Endothelial cell of umbilical vein (primary cell): ENCODE measurements around the gene TMEM119. TPM values are rescaled to one million over a fixed set of nuclear protein-coding genes. Genes with fewer than 3 reads are reported as not detected.

Experiments
- BruUV-seq: library from RNA; stranded (reverse); fragments of 400-500 nt; replicated peaks from 2 replicates; lab custom pipeline; 2021; lab: Mats Ljungman, UMichigan
- CTCF ChIA-PET: fragments of 300-600, 350-600 bp; sonication (Branson Sonifier 250); formaldehyde crosslinking; loops from one replicate; lab custom pipeline; 2021; ENCODE audit warnings: antibody characterized with exemption, inconsistent platforms; lab: Charles Lee
- POLR2A ChIA-PET: fragments of 300-600, 350-600 bp; sonication (Branson Sonifier 250); formaldehyde crosslinking; loops from one replicate; lab custom pipeline; 2021; ENCODE audit warnings: antibody characterized with exemption, inconsistent platforms; lab: Charles Lee
- DNase-seq: peaks from one replicate; pipeline ENCODE4 v3.0.0-alpha.2; 2011; ENCODE audit warnings: low read depth, low spot score
- FAIRE-seq: peaks from 2 replicates; lab custom pipeline; 2011; peaks lifted over from hg19 to GRCh38; lab: Jason Lieb, UNC
- H2AFZ ChIP-seq: 2 replicates; pipeline ENCODE4 v1.6.0; 2012; ENCODE audit warnings: low read depth, low read length, control low read depth, inconsistent platforms
- H3K27ac ChIP-seq: 2 replicates; pipeline ENCODE4 v1.5.1; 2011; ENCODE audit warnings: low read depth, mild to moderate bottlenecking, control low read depth, low read length, moderate library complexity; ENCODE audit not compliant: insufficient read depth
- H3K27me3 ChIP-seq, 2 experiments: 2 replicates each; pipeline versions ENCODE4 v1.6.0 to v1.6.1; 2011; ENCODE audit warnings: low read length in 2 of 2, mixed read lengths in 1 of 2; ENCODE audit not compliant: control insufficient read depth in 2 of 2, insufficient read depth in 2 of 2
- H3K36me3 ChIP-seq, 2 experiments: 2 replicates in 1 of 2; 3 replicates in 1 of 2; pipeline ENCODE4 v1.5.1; 2011; ENCODE audit warnings: low read length in 2 of 2, mild to moderate bottlenecking in 1 of 2, moderate library complexity in 1 of 2; ENCODE audit not compliant: control insufficient read depth in 2 of 2, insufficient read depth in 2 of 2; ENCODE audit errors: extremely low read depth in 1 of 2
- H3K4me1 ChIP-seq: 3 replicates; pipeline ENCODE4 v1.5.1; 2011; ENCODE audit warnings: mild to moderate bottlenecking, low read length; ENCODE audit not compliant: control insufficient read depth, insufficient read depth; ENCODE audit errors: extremely low read depth
- H3K4me2 ChIP-seq: 2 replicates; pipeline ENCODE4 v1.6.1; 2011; ENCODE audit warnings: low read length, control low read depth, mixed read lengths; ENCODE audit not compliant: insufficient read depth
- H3K4me3 ChIP-seq, 3 experiments: fragments of 200-600 bp in 1 of 3; sonication (generic), shearing (Covaris generic) in 1 of 3; replicated peaks in 1 of 3; 2 replicates each; pipeline ENCODE4 v1.5.1; 2011 to 2016; ENCODE audit warnings: control low read depth in 3 of 3, low read length in 3 of 3, mild to moderate bottlenecking in 2 of 3, inconsistent platforms in 1 of 3, low read depth in 1 of 3, moderate library complexity in 1 of 3; ENCODE audit not compliant: insufficient read depth in 1 of 3
- H3K79me2 ChIP-seq: 2 replicates; pipeline ENCODE4 v1.6.0; 2012; ENCODE audit warnings: low read length, inconsistent platforms; ENCODE audit not compliant: control insufficient read depth, insufficient read depth
- H3K9ac ChIP-seq: replicated peaks from 2 replicates; pipeline ENCODE3; 2011; ENCODE audit warnings: low read length, control low read depth; ENCODE audit not compliant: insufficient read depth; ENCODE audit errors: extremely low read depth
- H3K9me1 ChIP-seq: replicated peaks from 3 replicates; pipeline ENCODE4 v1.6.0; 2011; ENCODE audit warnings: mild to moderate bottlenecking, low read length; ENCODE audit not compliant: control insufficient read depth, insufficient read depth; ENCODE audit errors: extremely low read depth
- H3K9me3 ChIP-seq: replicated peaks from 2 replicates; pipeline ENCODE4 v1.5.1; 2012; ENCODE audit warnings: low read length, inconsistent platforms; ENCODE audit not compliant: control insufficient read depth, insufficient read depth
- H4K20me1 ChIP-seq: replicated peaks from 2 replicates; pipeline ENCODE3; 2011; ENCODE audit warnings: mild to moderate bottlenecking, low read length; ENCODE audit not compliant: control insufficient read depth, insufficient read depth; ENCODE audit errors: extremely low read depth
- CTCF ChIP-seq, 2 donors: IDR thresholded peaks; 1 replicate in 1 of 2; 2 replicates in 1 of 2; pipeline ENCODE4 v1.5.1; 2011; ENCODE audit warnings: low read length in 2 of 2, mild to moderate bottlenecking in 2 of 2, moderate library complexity in 2 of 2, control low read depth in 1 of 2, inconsistent platforms in 1 of 2, low read depth in 1 of 2; ENCODE audit not compliant: insufficient read depth in 1 of 2; ENCODE audit errors: extremely low read depth in 1 of 2
- EZH2 ChIP-seq: IDR thresholded peaks from 2 replicates; pipeline ENCODE4 v1.6.1; 2012; ENCODE audit warnings: borderline replicate concordance, low read depth, mild to moderate bottlenecking, moderate library complexity, low read length, inconsistent platforms; ENCODE audit not compliant: severe bottlenecking
- FOS ChIP-seq: IDR thresholded peaks from 2 replicates; pipeline ENCODE4 v1.6.1; 2011; ENCODE audit warnings: mild to moderate bottlenecking, low read length, moderate library complexity, borderline replicate concordance; ENCODE audit not compliant: insufficient read depth
- GATA2 ChIP-seq: IDR thresholded peaks from 2 replicates; pipeline ENCODE4 v1.7.0; 2011; ENCODE audit warnings: low read depth, mild to moderate bottlenecking, moderate library complexity, mixed read lengths, low read length; ENCODE audit not compliant: insufficient read length, insufficient read depth
- JUN ChIP-seq: IDR thresholded peaks from 2 replicates; pipeline ENCODE4 v1.6.1; 2011; ENCODE audit warnings: borderline replicate concordance, low read depth; ENCODE audit not compliant: insufficient read length, insufficient read depth
- MAX ChIP-seq: IDR thresholded peaks from 2 replicates; pipeline ENCODE4 v1.6.1; 2011; ENCODE audit not compliant: insufficient read depth, insufficient read length
- MYC ChIP-seq: IDR thresholded peaks from one replicate; pipeline ENCODE4 v1.6.1; 2011; ENCODE audit warnings: mild to moderate bottlenecking, low read depth, low read length
- POLR2A ChIP-seq: IDR thresholded peaks from 2 replicates; pipeline ENCODE4 v1.6.1; 2012; ENCODE audit warnings: low read depth, mild to moderate bottlenecking, control low read depth, low read length
- POLR2AphosphoS5 ChIP-seq: IDR thresholded peaks from 2 replicates; pipeline ENCODE4 v1.6.1; 2012; ENCODE audit warnings: low read depth, mild to moderate bottlenecking, control low read depth, low read length, moderate library complexity; ENCODE audit not compliant: insufficient read depth
- dilution Hi-C: fragments of 300-500 bp; cut with MboI; formaldehyde crosslinking; loops from one replicate; pipeline ENCODE4 v1.15.0; 2019; ENCODE audit warnings: low sequenced_read_pairs; ENCODE audit not compliant: extremely low pct_ligation_motif_present
- intact Hi-C: fragments of 100-400 bp; cut with micrococcal nuclease; formaldehyde crosslinking; loops from one replicate; pipeline ENCODE4 v1.10.0; 2022
- polyA plus RNA-seq, 4 experiments: library from polyadenylated mRNA; depleted of rRNA in 3 of 4; stranded (reverse) in 3 of 4; unstranded in 1 of 4; fragments of >200 nt; gene quantifications; 2 replicates each; pipeline versions ENCODE4 v1.2.1 to v1.2.3, GENCODE V29; 2011 to 2012; ENCODE audit warnings: missing spikeins in 1 of 4
- total RNA-seq: library from RNA; stranded (reverse); gene quantifications from 2 replicates; pipeline ENCODE4 v1.2.3, GENCODE V29; 2021

TMEM119 gene
- total and polyA plus RNA-seq, 2 donors (not counting 3 experiments of a cell fraction or from before 2014, with no cell fraction given), result not detected

- no peaks in the 10 kb centered on the region for H3K4me1 ChIP-seq
- H2AFZ ChIP-seq, result no peak overlapping the region
- ChIA-PET POLR2A (no interaction called here), CTCF (interaction anchor here (0.6 to 1.6 kb wide), 2 partner anchors 17 to 208 kb away, joined by 3 to 8 read pairs; no protein-coding TSS in a partner anchor)
- TF ChIP-seq GATA2, result no peak
- TF ChIP-seq EZH2, result no peak
- no peak for TF ChIP-seq CTCF (IDR thresholded peaks at IDR 0.05; ENCODE audit: extremely low read depth in 1 of 2, insufficient read depth in 1 of 2, low read depth in 1 of 2, low read length in 2 of 2)
- TF ChIP-seq MAX, result no peak
- TF ChIP-seq POLR2A, result no peak
- no peak for TF ChIP-seq FOS
- no peak for TF ChIP-seq POLR2AphosphoS5
- no peak for TF ChIP-seq JUN
- no peak for TF ChIP-seq MYC
- DNase-seq, result no peak
- no peak overlapping the region for H3K9ac ChIP-seq
- dilution Hi-C loops (no loop called here), intact Hi-C loops (no loop called here)
- H4K20me1 ChIP-seq, result no peaks in the 10 kb centered on the region
- no peaks in the 10 kb centered on the region for H3K9me3 ChIP-seq
- BruUV-seq, result no TSS peak
- H3K36me3 ChIP-seq, result no peaks in the 10 kb centered on the region
- H3K27ac ChIP-seq, result no peak overlapping the region
- no peaks in the 10 kb centered on the region for H3K27me3 ChIP-seq
- no peak for FAIRE-seq
- no peak overlapping the region for H3K4me3 ChIP-seq
- no peaks in the 10 kb centered on the region for H3K9me1 ChIP-seq
- no peak overlapping the region for H3K4me2 ChIP-seq
- H3K79me2 ChIP-seq, result no peaks in the 10 kb centered on the region
Measured at GRCh38 chr12:108600702-108601007, 2.8 kb upstream of the TMEM119 start.
